Progenitor cell of endocrine pancreas (in vitro differentiated cells): ENCODE data around the gene ACSF2. TPM values are rescaled to one million over a fixed set of nuclear protein-coding genes. Genes with fewer than 3 reads are reported as not detected.
A peak's percentile ranks its signal among the peaks of the same experiment; 100 is the strongest.

ENCODE experiments used
- DNase-seq: peaks from one replicate; pipeline ENCODE4 v3.0.0; 2021; ENCODE audit warnings: low spot score; ENCODE audit not compliant: unreplicated experiment
- H3K27ac Mint-ChIP-seq: 2 replicates; pipeline ENCODE4 v1.8.0; 2021; ENCODE audit warnings: mild to moderate bottlenecking, moderate library complexity, mixed read lengths
- H3K27me3 Mint-ChIP-seq: 2 replicates; pipeline ENCODE4 v1.8.0; 2021; ENCODE audit warnings: mixed read lengths
- H3K36me3 Mint-ChIP-seq: 2 replicates; pipeline ENCODE4 v1.8.0; 2022; ENCODE audit warnings: mixed read lengths; ENCODE audit not compliant: insufficient read depth
- H3K4me1 Mint-ChIP-seq: 2 replicates; pipeline ENCODE4 v1.8.0; 2021; ENCODE audit warnings: low read depth, mixed read lengths
- H3K4me3 Mint-ChIP-seq: 2 replicates; pipeline ENCODE4 v1.8.0; 2021; ENCODE audit warnings: low read depth, mild to moderate bottlenecking, moderate library complexity, mixed read lengths
- H3K9me3 Mint-ChIP-seq: 2 replicates; pipeline ENCODE4 v1.8.0; 2021; ENCODE audit warnings: low read depth, mixed read lengths
- total RNA-seq: library from RNA; stranded (reverse); gene quantifications from 2 replicates; pipeline ENCODE4 v1.2.1, GENCODE V29; 2021
- TF ChIP-seq, protein P1 (sequence below): fragments of 200-600 bp; sonication (generic); IDR thresholded peaks from one replicate; pipeline ENCODE4 v1.5.0; 2021; ENCODE audit warnings: antibody characterized with exemption, mild to moderate bottlenecking; ENCODE audit not compliant: unreplicated experiment

ACSF2 gene
- total RNA-seq, 1 donor from 2014 or later = 72.6 TPM

DNA sequence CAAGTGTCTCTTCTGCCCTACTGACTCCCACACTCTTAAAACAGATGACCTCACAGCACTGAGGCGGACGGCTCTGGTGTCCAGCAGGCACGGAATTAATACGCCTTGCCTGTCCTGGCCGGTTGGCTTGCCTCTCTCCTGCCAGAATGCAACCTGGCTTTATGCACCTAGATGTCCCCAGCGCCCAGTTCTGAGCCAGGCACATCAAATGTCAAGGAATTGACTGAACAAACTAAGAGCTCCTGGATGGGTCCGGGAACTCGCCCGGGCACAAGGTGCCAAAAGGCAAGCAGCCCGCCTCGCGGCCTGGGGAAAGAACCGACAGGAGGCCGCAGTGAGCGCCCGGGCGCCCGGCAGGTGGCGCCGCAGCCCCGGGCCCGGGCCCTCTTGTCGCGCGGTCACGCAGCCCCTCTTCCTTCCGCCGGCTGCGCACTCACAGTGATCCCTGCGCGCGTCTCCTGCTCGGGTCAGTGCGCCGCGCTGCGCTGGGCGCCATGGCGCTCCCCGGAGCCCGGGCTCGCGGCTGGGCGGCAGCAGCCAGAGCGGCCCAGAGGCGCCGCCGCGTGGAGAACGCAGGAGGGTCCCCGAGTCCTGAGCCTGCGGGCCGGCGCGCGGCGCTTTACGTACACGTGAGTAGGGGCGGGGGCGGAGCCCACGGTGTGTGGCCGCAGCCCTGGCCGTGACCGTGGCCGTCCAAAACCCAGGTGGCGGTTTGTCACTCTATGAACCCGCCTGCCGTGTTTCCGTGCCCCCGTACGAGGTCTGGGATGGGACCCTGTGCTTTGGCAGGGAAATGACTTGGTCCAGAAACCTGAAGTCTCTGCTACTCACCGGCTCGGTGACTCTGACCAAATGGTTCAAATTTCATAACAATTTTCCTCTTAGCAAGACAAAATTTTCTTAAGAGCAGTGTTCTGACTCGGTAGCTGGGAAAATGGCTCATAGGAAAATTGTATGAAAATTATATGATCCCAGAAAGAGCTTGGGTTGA, 52.7 kb downstream of the ACSF2 start, which contains the start of gene RSAD1:
Gene RSAD1 (plus strand): TSS at position 470 of the 991 bp plus-strand sequence. CDS start 25 bp downstream, at position 495.
- H3K36me3 Mint-ChIP-seq = peaks cover 8% of the 10 kb centered on the region
- H3K4me3 Mint-ChIP-seq = peak within 1 kb of the TSS; percentile 79
- peaks cover 8% of the 10 kb centered on the region for H3K27me3 Mint-ChIP-seq
- no peaks in the 10 kb centered on the region for H3K9me3 Mint-ChIP-seq
- peaks cover 11% of the 10 kb centered on the region for H3K4me1 Mint-ChIP-seq
- peak; percentile 87 for DNase-seq
- H3K27ac Mint-ChIP-seq = peak within 1 kb of the TSS; percentile 97
- TF ChIP-seq, protein P1, sequence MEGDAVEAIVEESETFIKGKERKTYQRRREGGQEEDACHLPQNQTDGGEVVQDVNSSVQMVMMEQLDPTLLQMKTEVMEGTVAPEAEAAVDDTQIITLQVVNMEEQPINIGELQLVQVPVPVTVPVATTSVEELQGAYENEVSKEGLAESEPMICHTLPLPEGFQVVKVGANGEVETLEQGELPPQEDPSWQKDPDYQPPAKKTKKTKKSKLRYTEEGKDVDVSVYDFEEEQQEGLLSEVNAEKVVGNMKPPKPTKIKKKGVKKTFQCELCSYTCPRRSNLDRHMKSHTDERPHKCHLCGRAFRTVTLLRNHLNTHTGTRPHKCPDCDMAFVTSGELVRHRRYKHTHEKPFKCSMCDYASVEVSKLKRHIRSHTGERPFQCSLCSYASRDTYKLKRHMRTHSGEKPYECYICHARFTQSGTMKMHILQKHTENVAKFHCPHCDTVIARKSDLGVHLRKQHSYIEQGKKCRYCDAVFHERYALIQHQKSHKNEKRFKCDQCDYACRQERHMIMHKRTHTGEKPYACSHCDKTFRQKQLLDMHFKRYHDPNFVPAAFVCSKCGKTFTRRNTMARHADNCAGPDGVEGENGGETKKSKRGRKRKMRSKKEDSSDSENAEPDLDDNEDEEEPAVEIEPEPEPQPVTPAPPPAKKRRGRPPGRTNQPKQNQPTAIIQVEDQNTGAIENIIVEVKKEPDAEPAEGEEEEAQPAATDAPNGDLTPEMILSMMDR = peak; percentile 93

DNA sequence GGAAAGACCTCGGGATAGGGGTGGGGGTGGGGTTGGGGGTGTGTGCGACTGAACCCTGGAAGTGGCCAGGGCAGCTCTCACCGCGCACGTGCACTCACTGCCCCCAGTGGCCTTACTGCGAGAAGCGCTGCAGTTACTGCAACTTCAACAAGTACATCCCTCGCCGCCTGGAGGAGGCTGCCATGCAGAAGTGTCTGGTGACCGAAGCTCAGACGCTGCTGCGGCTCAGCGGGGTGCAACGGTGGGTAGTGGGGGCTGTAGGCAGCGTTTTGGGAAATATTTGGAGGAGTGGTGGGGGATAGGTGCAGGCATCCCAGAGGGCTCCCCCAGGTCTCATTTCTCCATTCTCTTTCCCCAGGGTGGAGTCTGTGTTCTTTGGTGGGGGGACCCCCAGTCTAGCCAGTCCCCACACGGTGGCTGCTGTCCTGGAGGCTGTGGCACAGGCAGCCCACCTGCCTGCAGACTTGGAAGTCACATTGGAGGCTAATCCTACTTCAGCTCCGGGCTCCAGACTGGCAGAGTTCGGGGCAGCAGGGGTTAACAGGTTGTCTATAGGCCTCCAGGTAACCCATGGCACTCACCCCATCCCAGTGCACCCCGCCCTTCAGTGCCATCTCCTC, 53.6 kb downstream of the ACSF2 start:
- peak overlapping the region; percentile 79 for H3K4me3 Mint-ChIP-seq
- peaks cover 11% of the 10 kb centered on the region for H3K4me1 Mint-ChIP-seq
- peaks cover 6% of the 10 kb centered on the region for H3K27me3 Mint-ChIP-seq
- peak; percentile 70 for DNase-seq
- peak overlapping the region; percentile 92 for H3K27ac Mint-ChIP-seq
- H3K9me3 Mint-ChIP-seq = no peaks in the 10 kb centered on the region
- H3K36me3 Mint-ChIP-seq = peaks cover 6% of the 10 kb centered on the region
- TF ChIP-seq, protein P1 = peak; percentile 73

DNA sequence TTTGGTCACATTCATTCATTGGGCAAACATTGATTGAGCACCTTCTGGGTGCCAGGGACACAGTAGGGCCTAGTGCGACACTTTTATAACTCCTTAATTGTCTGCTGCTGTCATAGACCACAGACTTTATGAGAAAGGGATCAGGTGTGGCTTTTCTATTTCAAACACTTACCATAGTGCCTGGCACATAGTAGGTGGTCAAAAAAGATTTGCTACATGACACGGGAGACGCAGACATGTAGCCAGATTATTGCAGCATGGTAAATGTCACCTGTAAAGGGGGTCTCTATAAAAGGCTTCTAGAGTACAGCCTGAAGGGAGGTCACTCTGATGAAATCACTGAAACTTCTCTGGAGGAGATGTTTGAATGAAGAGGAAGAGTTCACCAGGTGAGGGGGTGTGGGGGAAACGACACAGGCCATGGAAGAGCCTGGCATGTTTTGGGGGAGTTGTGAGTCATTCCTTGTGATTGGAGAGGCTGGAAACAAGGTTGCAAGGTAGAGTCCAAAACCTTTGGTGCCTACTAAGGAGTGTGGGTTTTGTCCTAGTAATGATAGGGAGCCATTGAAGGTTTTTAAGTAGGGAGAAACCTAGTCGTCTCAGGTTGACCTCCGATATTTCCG, 54.2 kb downstream of the ACSF2 start:
- Mint-ChIP-seq H3K4me1 (peaks cover 11% of the 10 kb centered on the region), H3K27ac (no peak overlapping the region)
- DNase-seq = no peak

DNA sequence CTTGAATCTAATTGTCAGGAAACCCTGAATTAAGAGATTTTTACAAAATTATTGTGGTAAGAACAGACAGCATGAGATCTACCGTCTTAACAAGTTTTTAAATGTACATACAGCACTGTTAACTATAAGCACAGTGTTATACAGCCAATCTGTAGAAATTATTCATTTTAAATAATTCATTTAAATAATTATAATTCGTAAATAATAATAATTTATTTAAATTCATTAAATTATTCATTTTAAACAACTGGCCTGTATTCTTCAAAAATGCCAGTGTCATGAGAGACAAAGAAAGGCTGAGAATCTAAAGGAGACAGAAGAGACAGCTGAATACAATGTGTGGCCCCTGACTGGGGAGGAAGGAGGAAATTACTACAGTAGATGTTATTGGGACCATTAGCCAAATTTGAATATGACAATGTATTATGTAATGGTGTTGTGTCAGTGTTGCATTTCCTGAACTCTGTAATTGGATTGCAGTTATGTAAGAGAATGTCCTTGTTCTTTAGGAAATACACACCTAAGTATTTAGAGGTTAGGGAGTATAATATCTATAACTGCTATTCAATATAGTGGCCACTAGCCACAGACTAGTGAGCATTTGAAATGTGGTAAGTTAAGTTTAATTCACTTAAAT, 55.0 kb downstream of the ACSF2 start:
- H3K27ac Mint-ChIP-seq = no peak overlapping the region
- no peak overlapping the region for H3K4me3 Mint-ChIP-seq
- peaks cover 11% of the 10 kb centered on the region for H3K4me1 Mint-ChIP-seq
- no peak for DNase-seq
- H3K36me3 Mint-ChIP-seq = peaks cover 7% of the 10 kb centered on the region
- H3K27me3 Mint-ChIP-seq = peaks cover 4% of the 10 kb centered on the region
- TF ChIP-seq, protein P1 = no peak
- no peaks in the 10 kb centered on the region for H3K9me3 Mint-ChIP-seq

More for the DNA sequence above, 54.2 kb downstream of the ACSF2 start:
- H3K36me3 Mint-ChIP-seq = peaks cover 6% of the 10 kb centered on the region
- TF ChIP-seq, protein P1 = no peak
- H3K9me3 Mint-ChIP-seq = no peaks in the 10 kb centered on the region
- peaks cover 6% of the 10 kb centered on the region for H3K27me3 Mint-ChIP-seq
- no peak overlapping the region for H3K4me3 Mint-ChIP-seq
